IPS-NIHi11 (cell line): ENCODE results near the gene COA4.

ENCODE experiments used
- DNase-seq: peaks from one replicate; pipeline ENCODE4 v3.0.0; 2012; ENCODE audit warnings: mixed read lengths, low spot score

COA4 gene

GRCh38 chr11:73866095-73866579 is 10.5 kb downstream of the COA4 start:
- no peak for DNase-seq

GRCh38 chr11:73862986-73863385 is 13.7 kb downstream of the COA4 start:
- DNase-seq: no peak

- no peak for DNase-seq
Observed at GRCh38 chr11:73860202-73860601, 16.4 kb downstream of the COA4 start.

- no peak for DNase-seq
Observed at GRCh38 chr11:73859671-73860070, 17.0 kb downstream of the COA4 start.

GRCh38 chr11:73856031-73856567 is 20.5 kb downstream of the COA4 start:
- no peak for DNase-seq

- no peak for DNase-seq
Observed at GRCh38 chr11:73854680-73855079, 22.0 kb downstream of the COA4 start.

- DNase-seq: no peak
Observed at GRCh38 chr11:73852049-73852448, 24.6 kb downstream of the COA4 start.

GRCh38 chr11:73851046-73851764 is 25.4 kb downstream of the COA4 start:
- DNase-seq: no peak

GRCh38 chr11:73839123-73839457 is 37.6 kb downstream of the COA4 start:
- DNase-seq: no peak

GRCh38 chr11:73838443-73839122 is 38.1 kb downstream of the COA4 start:
- peak; percentile 28 for DNase-seq

- no peak for DNase-seq
Observed at GRCh38 chr11:73833067-73833466, 43.6 kb downstream of the COA4 start.

GRCh38 chr11:73830261-73830660 is 46.4 kb downstream of the COA4 start:
- DNase-seq: no peak
